Astrocyte of the spinal cord (primary cell): ENCODE measurements around the gene RAPGEFL1.
A peak's percentile ranks its signal among the peaks of the same experiment; 100 is the strongest.

Source experiments
- DNase-seq: peaks from one replicate; pipeline ENCODE4 v3.0.0; 2011; ENCODE audit warnings: low read depth, low spot score
- H3K4me3 ChIP-seq: 2 replicates; pipeline ENCODE4 v1.5.1; 2011; ENCODE audit warnings: low read depth, mild to moderate bottlenecking, low read length, moderate library complexity
- CTCF ChIP-seq: IDR thresholded peaks from 2 replicates; pipeline ENCODE4 v1.5.1; 2012; ENCODE audit warnings: low read depth, mild to moderate bottlenecking, low read length, inconsistent platforms
- in situ Hi-C: cut with HindIII; loops from 2 replicates; pipeline ENCODE4 v1.10.0; 2017; ENCODE audit warnings: low sequenced_read_pairs

The RAPGEFL1 gene

GRCh38 chr17:40178660-40179059, 1.4 kb downstream of the RAPGEFL1 start:
- H3K4me3 ChIP-seq = peak overlapping the region; percentile 45
- no peak for DNase-seq
- no peak for TF ChIP-seq CTCF
- in situ Hi-C loops = loop anchor here (25.0 kb wide), 2 partner anchors 109 to 116 kb away; partner anchors contain the start of genes CDC6, MED24 and THRA

- TF ChIP-seq CTCF = no peak
- DNase-seq = peak; percentile 75
- no peak overlapping the region for H3K4me3 ChIP-seq
- in situ Hi-C loops = loop anchor here (25.0 kb wide), 2 partner anchors 107 to 118 kb away; partner anchors contain the start of genes CDC6, MED24 and THRA
Measured at GRCh38 chr17:40179923-40180659, 2.8 kb downstream of the RAPGEFL1 start.

- no peak for DNase-seq
- in situ Hi-C loops = loop anchor here (25.0 kb wide), 2 partner anchors 107 to 118 kb away; partner anchors contain the start of genes CDC6, MED24 and THRA
- H3K4me3 ChIP-seq = no peak overlapping the region
- no peak for TF ChIP-seq CTCF
Measured at GRCh38 chr17:40180694-40181093, 3.4 kb downstream of the RAPGEFL1 start.

GRCh38 chr17:40181205-40181604, 3.9 kb downstream of the RAPGEFL1 start:
- DNase-seq = no peak
- no peak for TF ChIP-seq CTCF
- in situ Hi-C loops = loop anchor here (25.0 kb wide), 2 partner anchors 106 to 119 kb away; partner anchors contain the start of genes CDC6, MED24 and THRA
- no peak overlapping the region for H3K4me3 ChIP-seq

GRCh38 chr17:40182606-40183005, 5.3 kb downstream of the RAPGEFL1 start:
- in situ Hi-C loops = loop anchor here (25.0 kb wide), 2 partner anchors 105 to 120 kb away; partner anchors contain the start of genes CDC6, MED24 and THRA
- TF ChIP-seq CTCF = no peak
- no peak overlapping the region for H3K4me3 ChIP-seq
- no peak for DNase-seq

GRCh38 chr17:40187238-40187637, 10.0 kb downstream of the RAPGEFL1 start:
- in situ Hi-C loops = loop anchor here (25.0 kb wide), 2 partner anchors 100 to 125 kb away; partner anchors contain the start of genes CDC6, MED24 and THRA
- no peak for TF ChIP-seq CTCF
- DNase-seq = no peak
- no peak overlapping the region for H3K4me3 ChIP-seq
